GM18951 (cell line): ENCODE results near the gene ZNF534.
"Not testable (repeated sequence)": the region's sequence is repeated elsewhere in the genome, so short reads cannot be mapped to it uniquely, and the experiment has no call there.

Source experiments
- POLR2A ChIP-seq: IDR thresholded peaks from 4 replicates; pipeline ENCODE4 v1.6.1; 2011; ENCODE audit warnings: mild to moderate bottlenecking; ENCODE audit not compliant: insufficient read length, insufficient read depth; ENCODE audit errors: extremely low read depth
- in situ Hi-C: fragments of 300-500 bp; cut with MboI; formaldehyde crosslinking; loops from one replicate; pipeline ENCODE4 v1.12.0; 2022; ENCODE audit warnings: low sequenced_read_pairs, mixed read lengths, inconsistent platforms; ENCODE audit not compliant: unreplicated experiment

ZNF534 gene

DNA sequence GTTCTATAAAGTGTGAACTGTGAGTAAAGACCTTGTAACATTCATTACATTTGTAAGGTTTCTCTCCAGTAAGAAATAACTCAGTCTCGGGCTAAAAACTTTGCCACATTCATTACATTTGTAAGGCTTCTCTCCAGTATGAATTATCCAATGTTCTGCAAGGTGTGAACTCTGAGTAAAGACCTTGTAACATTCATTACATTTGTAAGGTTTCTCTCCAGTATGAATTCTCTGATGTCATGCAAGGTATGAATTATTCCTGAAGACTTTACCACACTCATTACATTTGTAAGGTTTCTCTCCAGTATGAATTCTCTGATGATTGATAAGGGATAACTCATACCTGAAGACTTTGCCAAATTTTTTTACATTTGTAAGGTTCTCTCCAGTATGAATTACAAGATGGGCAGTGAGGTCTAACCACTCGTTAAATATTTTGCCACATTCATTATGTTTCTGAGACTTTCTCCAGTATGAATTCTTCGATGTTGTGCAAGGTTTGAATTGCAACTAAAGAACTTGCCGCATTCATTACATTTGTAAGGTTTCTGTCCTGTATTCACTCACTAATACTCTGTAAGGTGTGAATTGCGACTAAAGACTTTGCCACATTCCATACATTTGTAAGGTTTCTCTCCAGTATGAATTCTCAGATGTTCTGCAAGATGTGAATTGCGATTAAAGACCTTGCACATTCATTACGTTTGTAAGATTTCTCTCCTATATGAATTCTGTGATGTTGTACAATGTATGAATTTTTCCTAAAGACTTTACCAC, 45.6 kb downstream of the ZNF534 start:
- TF ChIP-seq POLR2A: no peak
- in situ Hi-C loops: no loop called here

DNA sequence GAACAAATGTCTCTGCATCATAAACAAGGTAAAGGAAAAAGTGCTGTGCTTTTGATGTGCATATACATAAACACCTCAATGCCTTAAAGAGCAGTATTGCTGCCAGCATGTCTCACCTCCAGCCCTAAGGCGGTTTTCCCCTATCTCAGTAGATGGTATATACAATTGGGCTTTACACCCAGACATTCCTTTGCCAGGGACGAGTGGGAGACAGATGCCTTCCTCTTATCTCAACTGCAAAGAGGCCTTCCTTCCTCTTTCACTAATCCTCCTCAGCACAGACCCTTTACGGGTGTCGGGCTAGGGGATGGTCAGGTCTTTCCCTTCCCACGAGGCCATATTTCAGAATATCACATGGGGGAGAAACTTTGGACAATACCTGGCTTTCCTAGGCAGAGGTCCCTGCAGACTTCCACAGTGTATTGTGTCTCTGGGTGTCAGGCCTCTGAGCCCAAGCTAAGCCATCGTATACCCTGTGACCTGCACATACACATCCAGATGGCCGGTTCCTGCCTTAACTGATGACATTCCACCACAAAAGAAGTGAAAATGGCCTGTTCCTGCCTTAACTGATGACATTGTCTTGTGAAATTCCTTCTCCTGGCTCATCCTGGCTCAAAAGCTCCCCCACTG, 55.3 kb downstream of the ZNF534 start:
- in situ Hi-C loops: not testable (repeated sequence)

DNA sequence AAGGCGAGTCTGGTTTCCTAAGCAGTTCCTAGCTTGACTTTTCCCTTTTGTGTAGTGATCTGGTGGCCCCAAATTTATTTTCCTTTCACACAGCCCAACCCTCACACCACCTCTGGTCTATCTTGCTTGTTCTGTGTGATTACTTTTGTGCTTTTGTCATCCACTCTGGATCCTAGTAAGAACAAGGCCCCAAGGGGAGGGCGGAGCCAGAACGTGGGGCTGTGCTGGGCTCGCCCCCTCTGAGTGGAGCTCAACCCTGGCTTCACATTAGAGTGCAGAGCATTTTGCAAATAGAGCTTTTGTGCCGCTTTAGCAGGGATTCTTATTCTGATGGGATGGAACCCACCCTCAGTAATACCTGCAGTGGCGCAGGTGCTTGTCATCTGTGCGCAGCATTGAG, 56.1 kb downstream of the ZNF534 start:
- in situ Hi-C loops: not testable (repeated sequence)

DNA sequence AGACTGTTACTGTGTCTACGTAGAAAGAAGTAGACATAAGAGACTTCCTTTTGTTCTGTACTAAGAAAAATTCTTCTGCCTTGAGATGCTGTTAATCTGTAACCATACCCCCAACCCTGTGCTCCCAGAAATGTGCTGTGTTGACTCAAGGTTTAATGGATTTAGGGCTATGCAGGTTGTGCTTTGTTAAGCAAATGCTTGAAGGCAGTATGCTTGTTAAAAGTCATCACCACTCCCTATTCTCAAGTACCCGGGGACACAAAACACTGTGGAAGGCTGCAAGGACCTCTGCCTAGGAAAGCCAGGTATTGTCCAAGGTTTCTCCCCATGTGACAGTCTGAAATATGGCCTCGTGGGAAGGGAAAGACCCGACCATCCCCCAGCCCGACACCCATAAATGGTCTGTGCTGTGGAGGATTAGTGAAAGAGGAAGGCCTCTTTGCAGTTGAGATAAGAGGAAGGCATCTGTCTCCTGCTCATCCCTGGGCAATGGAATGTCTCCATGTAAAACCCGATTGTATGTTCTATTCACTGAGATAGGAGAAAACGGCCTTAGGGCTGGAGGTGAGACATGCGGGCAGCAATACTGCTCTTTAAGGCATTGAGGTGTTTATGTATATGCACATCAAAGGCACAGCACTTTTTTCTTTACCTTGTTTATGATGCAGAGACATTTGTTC, 56.8 kb downstream of the ZNF534 start:
- in situ Hi-C loops: not testable (repeated sequence)

DNA sequence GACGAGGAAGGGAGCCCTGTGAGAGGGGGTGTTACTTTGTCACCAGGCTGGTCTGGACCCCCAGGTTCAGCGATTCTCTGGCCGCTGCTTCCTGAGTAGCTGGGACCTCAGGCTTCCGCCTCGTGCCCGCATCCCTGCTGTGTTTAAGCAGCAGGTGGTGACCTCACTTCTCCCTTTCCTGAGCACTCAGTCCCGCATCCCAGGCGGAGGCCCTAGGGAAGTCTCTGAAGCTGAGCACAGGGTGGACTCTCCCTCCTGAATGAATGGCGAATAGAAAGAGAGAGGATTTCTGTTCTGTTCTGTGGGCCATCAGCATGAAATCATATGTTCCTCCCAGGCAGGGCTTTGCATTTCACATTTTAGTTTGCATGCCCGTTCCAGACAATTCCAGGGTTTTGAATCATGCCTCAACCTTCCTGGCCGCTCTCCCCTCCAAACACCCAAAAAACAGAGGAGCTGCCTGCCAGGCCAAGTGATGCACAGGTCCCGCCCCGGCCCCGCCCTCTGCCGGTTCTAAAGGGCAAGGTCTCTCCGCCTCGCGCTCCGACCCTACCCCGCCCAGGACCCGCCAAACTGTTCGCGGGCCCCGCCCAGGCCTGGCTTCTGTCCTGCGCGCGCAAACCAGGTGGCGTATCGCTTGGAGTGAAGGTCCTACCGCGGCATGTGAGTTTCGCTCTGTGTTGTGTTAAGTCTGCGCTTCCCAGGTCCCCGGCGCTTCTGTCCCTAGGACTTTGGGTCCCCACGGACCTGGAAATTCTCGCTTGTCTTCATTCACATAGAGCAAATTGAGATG, 63.4 kb downstream of the ZNF534 start:
- no peak for TF ChIP-seq POLR2A
- in situ Hi-C loops: no loop called here

DNA sequence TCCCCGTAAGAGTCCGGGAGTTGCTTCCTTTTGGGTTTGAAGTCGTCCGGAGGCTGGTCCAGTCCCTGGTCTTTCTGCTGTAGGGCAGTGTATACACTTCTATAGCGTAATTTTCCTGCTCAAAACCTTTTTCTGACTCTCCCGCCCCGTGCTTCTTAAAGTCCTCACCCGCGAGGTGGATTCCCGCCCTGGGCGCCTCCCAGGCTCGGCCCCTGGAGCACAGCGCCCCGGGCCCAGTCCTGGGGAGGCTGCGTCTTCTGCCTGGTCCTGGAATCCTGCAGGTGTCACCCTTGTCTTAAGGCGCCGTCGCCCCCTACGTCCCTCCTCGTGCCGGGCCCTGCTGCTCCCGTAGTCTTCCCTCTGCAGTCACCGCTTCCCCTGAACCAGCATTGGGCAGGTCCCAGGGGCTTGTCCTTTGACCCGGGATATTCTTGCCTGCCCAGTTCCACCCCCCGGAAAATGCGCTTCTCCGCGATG, 64.1 kb downstream of the ZNF534 start:
- in situ Hi-C loops: no loop called here
- TF ChIP-seq POLR2A: no peak

DNA sequence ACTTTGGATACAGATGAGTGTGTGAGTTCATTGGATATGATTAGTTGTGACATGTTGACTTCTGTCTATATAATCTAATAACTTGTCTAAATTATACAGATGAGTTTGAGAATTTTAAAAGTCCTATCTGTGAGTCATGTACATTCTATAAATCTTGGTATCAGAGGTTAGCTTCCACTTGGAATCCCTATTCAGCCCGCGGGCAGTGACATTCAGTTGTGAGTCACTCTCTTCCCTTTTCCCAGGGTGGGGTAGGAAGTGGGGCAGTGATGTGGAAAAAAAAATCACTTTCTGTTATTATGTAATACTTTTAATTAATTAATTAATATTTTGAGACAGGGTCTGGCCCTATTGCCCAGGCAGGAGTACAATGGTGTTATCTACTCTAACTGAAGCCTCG, 65.6 kb downstream of the ZNF534 start:
- in situ Hi-C loops: no loop called here
- TF ChIP-seq POLR2A: no peak

DNA sequence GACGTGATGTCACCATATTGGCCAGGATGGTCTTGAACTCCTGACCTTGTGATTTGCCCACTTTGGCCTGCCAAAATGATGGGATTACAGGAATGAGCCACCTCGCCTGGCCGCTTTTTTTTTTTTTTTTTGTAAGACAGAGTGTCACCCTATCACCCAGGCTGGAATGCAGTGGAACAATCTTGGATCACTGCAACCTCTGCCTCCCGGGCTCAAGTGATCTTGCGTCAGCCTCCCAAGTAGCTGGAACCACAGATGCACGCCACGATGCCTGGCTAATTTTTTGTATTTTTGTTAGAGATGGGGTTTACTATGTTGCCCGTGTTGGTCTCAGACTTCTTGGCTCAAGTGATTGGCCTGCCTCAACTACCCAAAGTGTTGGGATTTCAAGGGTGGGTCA, 69.6 kb downstream of the ZNF534 start:
- in situ Hi-C loops: no loop called here
- TF ChIP-seq POLR2A: no peak

DNA sequence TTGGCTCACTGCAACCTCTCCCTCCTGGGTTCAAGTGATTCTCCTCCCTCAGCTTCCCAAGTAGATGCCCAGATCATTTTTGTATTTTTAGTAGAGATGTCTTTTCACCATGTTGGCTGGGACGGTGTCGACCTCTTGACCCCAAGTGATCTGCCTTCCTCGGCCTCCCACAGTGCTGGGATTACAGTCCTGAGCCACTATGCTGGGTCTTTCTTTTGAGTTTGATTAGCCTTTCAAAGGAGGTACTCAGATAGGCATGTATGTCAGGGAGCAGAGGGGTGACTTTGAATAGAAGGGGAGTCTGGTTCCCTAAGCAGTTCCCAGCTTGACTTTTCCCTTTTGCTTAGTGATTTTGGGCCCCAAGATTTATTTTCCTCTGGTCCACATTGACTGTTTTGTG, 71.5 kb downstream of the ZNF534 start:
- in situ Hi-C loops: not testable (repeated sequence)

DNA sequence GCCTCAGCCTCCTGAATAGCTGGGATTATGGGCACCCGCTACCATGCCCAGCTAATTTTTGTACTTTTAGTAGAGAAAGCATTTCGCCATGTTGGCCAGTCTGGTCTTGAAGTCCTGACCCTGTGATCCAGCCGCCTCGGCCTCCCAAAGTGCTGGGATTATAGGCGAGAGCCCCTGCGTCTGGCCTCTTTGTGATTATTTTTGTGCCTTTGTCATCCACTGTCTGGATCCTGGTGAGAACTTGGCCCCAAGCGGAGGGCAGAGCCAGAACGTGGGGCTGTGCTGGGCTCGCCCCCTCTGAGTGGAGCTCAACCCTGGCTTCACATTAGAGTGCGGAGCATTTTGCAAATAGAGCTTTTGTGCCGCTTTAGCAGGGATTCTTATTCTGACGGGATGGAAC, 72.0 kb downstream of the ZNF534 start:
- in situ Hi-C loops: not testable (repeated sequence)
